K562 (cell line): ENCODE data around the gene SLC49A3. TPM values are rescaled to one million over a fixed set of nuclear protein-coding genes. Genes with fewer than 3 reads are reported as not detected.

Experiments
- ATAC-seq: fragments of 200-7000 bp; cut with Tn5 transposase; 3 replicates; pipeline ENCODE4 v1.9.1; 2020; ENCODE audit warnings: moderate library complexity
- BruUV-seq: library from RNA; stranded (reverse); fragments of 400-500 nt; replicated peaks from 2 replicates; lab custom pipeline; 2021; lab: Mats Ljungman, UMichigan
- CTCF ChIA-PET: fragments of 300-600 bp; formaldehyde crosslinking; extraction: SDS; loops from one replicate; lab custom pipeline; 2021; ENCODE audit warnings: low intra/inter-chr PET ratio; lab: Yijun Ruan, JAX
- POLR2A ChIA-PET: fragments of 300-600, 350-650 bp; sonication (Branson Sonifier 250); formaldehyde crosslinking; extraction: SDS; loops from one replicate; lab custom pipeline; 2021; ENCODE audit warnings: antibody characterized with exemption, inconsistent platforms; lab: Yijun Ruan, JAX
- DNase-seq, 4 experiments: peaks; one replicate each; pipeline versions ENCODE4 v3.0.0 to v3.0.0-alpha.2; 2011 to 2018; ENCODE audit warnings: low spot score in 3 of 4, mixed read lengths in 3 of 4; ENCODE audit errors: extremely low read depth in 1 of 4
- FAIRE-seq: peaks from 2 replicates; lab custom pipeline; 2011; peaks lifted over from hg19 to GRCh38; lab: Jason Lieb, UNC
- H2AFZ ChIP-seq: 2 replicates; pipeline ENCODE4 v1.6.0; 2011; ENCODE audit warnings: low read depth, low read length, control low read depth, inconsistent platforms
- H3K27ac ChIP-seq: fragments of 200-600 bp; 3 replicates; pipeline ENCODE4 v1.8.0; 2011; ENCODE audit warnings: low read depth, mild to moderate bottlenecking, control low read depth, inconsistent platforms, low read length, moderate library complexity, mixed read lengths; ENCODE audit errors: extremely low read depth
- H3K27me3 ChIP-seq, 2 experiments: fragments of 300-600 bp in 1 of 2; 2 replicates in 1 of 2; 3 replicates in 1 of 2; pipeline versions ENCODE4 v1.6.0 to v1.8.0; 2011; ENCODE audit warnings: inconsistent platforms in 2 of 2, low read length in 2 of 2, mild to moderate bottlenecking in 1 of 2, mixed read lengths in 1 of 2, moderate library complexity in 1 of 2; ENCODE audit not compliant: control insufficient read depth in 2 of 2, insufficient read depth in 2 of 2
- H3K36me3 ChIP-seq: fragments of 300-600 bp; 3 replicates; pipeline ENCODE4 v1.8.0; 2011; ENCODE audit warnings: mild to moderate bottlenecking, low read length, inconsistent platforms; ENCODE audit not compliant: control insufficient read depth, insufficient read depth
- H3K4me1 ChIP-seq, 2 experiments: fragments of 200-600 bp in 1 of 2; replicated peaks in 1 of 2; 2 replicates in 1 of 2; 3 replicates in 1 of 2; pipeline versions ENCODE4 v1.5.1 to v1.8.0; 2011; ENCODE audit warnings: inconsistent platforms in 2 of 2, low read length in 2 of 2, mild to moderate bottlenecking in 1 of 2, mixed read lengths in 1 of 2, moderate library complexity in 1 of 2; ENCODE audit not compliant: control insufficient read depth in 2 of 2, insufficient read depth in 2 of 2
- H3K4me2 ChIP-seq: 2 replicates; pipeline ENCODE4 v1.6.1; 2011; ENCODE audit warnings: low read length, control low read depth, inconsistent platforms, mixed read lengths; ENCODE audit not compliant: insufficient read depth
- H3K4me3 ChIP-seq: fragments of 200-600 bp; sonication (generic), shearing (Covaris generic); 2 replicates; pipeline ENCODE4 v1.5.1; 2016; ENCODE audit warnings: control low read depth, inconsistent platforms
- H3K79me2 ChIP-seq: fragments of 200-600 bp; 3 replicates; pipeline ENCODE4 v1.8.0; 2011; ENCODE audit warnings: low read length, inconsistent platforms; ENCODE audit not compliant: control insufficient read depth, insufficient read depth
- H3K9ac ChIP-seq, 2 experiments: 2 replicates each; pipeline versions ENCODE4 v1.6.0 to v1.6.1; 2011; ENCODE audit warnings: low read depth in 2 of 2, low read length in 2 of 2, control low read depth in 1 of 2, inconsistent platforms in 1 of 2, mild to moderate bottlenecking in 1 of 2, mixed read lengths in 1 of 2; ENCODE audit not compliant: insufficient read depth in 1 of 2
- H3K9me1 ChIP-seq: one replicate; pipeline ENCODE4 v1.6.0; 2011; ENCODE audit warnings: inconsistent platforms, mild to moderate bottlenecking, low read length, moderate library complexity; ENCODE audit not compliant: control insufficient read depth, insufficient read depth
- H3K9me3 ChIP-seq: replicated peaks from 2 replicates; pipeline ENCODE4 v1.5.1; 2011; ENCODE audit warnings: low read depth, low read length, inconsistent platforms; ENCODE audit not compliant: control insufficient read depth, insufficient read depth
- H4K20me1 ChIP-seq: replicated peaks from 2 replicates; pipeline ENCODE4 v1.6.1; 2011; ENCODE audit warnings: low read length, inconsistent platforms, mixed read lengths; ENCODE audit not compliant: control insufficient read depth, insufficient read depth
- BMI1 ChIP-seq: fragments of 150-350 bp; IDR thresholded peaks from 2 replicates; pipeline ENCODE4 v1.6.1; 2014; ENCODE audit warnings: low read length
- DACH1 ChIP-seq: fragments of 450-650 bp; IDR thresholded peaks from 2 replicates; pipeline ENCODE4 v1.6.1; 2018; ENCODE audit not compliant: partially characterized antibody
- GATAD2A ChIP-seq: fragments of 450-650 bp; IDR thresholded peaks from 2 replicates; pipeline ENCODE4 v1.6.1; 2017
- HLTF ChIP-seq: fragments of 450-650 bp; IDR thresholded peaks from 2 replicates; pipeline ENCODE4 v1.6.1; 2016
- KDM1A ChIP-seq, 2 experiments: fragments of 450-650 bp; IDR thresholded peaks; 2 replicates each; pipeline ENCODE4 v1.6.1; 2016; ENCODE audit warnings: mild to moderate bottlenecking in 2 of 2
- MCM7 ChIP-seq, 2 experiments: fragments of 450-650 bp; IDR thresholded peaks; 2 replicates each; pipeline ENCODE4 v1.6.1; 2016 to 2018
- POLR2B ChIP-seq: fragments of 450-650 bp; IDR thresholded peaks from 2 replicates; pipeline ENCODE4 v1.6.1; 2018; ENCODE audit warnings: low read depth; ENCODE audit not compliant: partially characterized antibody
- PTBP1 ChIP-seq: fragments of 200-400 bp; formaldehyde crosslinking; IDR thresholded peaks from 2 replicates; pipeline ENCODE4 v1.6.1; 2017; ENCODE audit warnings: low read depth, low read length
- RBFOX2 ChIP-seq: fragments of 200-400 bp; formaldehyde crosslinking; IDR thresholded peaks from 2 replicates; pipeline ENCODE4 v1.6.1; 2017; ENCODE audit warnings: low read depth, mild to moderate bottlenecking, low read length, moderate library complexity
- WGBS: fragments of 100-300 bp; shearing (Covaris generic); methylation state at CpG from one replicate; pipeline ENCODE4 v1.1.6; 2016; ENCODE audit warnings: low coverage, mixed read lengths; ENCODE audit not compliant: insufficient coverage; ENCODE audit errors: missing lambda C conversion rate; 5-methylcytosine and 5-hydroxymethylcytosine counted together
- in situ Hi-C: fragments of 300-500 bp; cut with MboI; formaldehyde crosslinking; loops from 4 replicates; pipeline ENCODE4 v1.15.0; 2018; ENCODE audit warnings: inconsistent platforms, mixed read lengths
- intact Hi-C: fragments of 100-400 bp; cut with micrococcal nuclease; formaldehyde crosslinking; loops from 2 replicates; pipeline ENCODE4 v1.14.2; 2022
- polyA plus RNA-seq, 8 experiments: library from polyadenylated mRNA; depleted of rRNA in 4 of 8; stranded (reverse) in 5 of 8; unstranded in 3 of 8; fragments of >200 nt; fragmentation: Nextera tagmentation in 2 of 8; fragmentation: Illumina TruSeq in 1 of 8; extraction: Ambion mirVana in 2 of 8; extraction: Trizol in 1 of 8; gene quantifications; 2 replicates each; pipeline versions ENCODE4 v1.2.1 to v1.2.3, GENCODE V29; 2011 to 2014; ENCODE audit warnings: inconsistent platforms in 1 of 8, missing spikeins in 1 of 8
- total RNA-seq, 7 experiments: library from RNA; depleted of rRNA in 6 of 7; stranded (reverse); fragments of >200 nt in 6 of 7; fragmentation: Illumina TruSeq in 2 of 7; extraction: Trizol in 2 of 7; gene quantifications; 2 replicates each; pipeline versions ENCODE4 v1.2.1 to v1.2.3, GENCODE V29; 2011 to 2021; ENCODE audit warnings: low replicate concordance in 1 of 7
- TF ChIP-seq, protein P1 (sequence below): fragments of 450-650 bp; IDR thresholded peaks from 2 replicates; pipeline ENCODE4 v1.6.1; 2017; ENCODE audit warnings: antibody characterized with exemption, mild to moderate bottlenecking

The SLC49A3 gene
- total and polyA plus RNA-seq, 9 of the 15 experiments (the other 6 are each of a cell fraction or from before 2014, with no cell fraction given), result 0.24 to 0.41 TPM; not detected in 7

DNA sequence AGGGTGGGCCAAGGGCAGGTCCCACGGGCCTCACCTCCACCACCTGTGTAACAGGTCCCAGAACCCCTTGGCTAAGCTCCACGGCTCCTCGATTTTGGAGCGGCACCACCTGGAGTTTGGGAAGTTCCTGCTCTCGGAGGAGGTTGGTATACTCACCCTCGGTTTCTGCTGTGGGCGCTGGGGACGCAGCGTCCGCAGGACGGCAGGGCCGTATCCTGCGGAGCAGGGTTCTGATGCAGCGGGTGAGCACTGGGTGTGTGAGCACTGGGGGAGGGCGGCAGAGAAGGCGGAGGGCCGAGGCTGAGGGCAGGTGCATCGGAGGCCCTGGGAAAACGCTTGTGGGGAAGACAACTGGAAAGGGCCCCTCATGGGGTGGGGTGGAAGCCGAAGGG lies 25.9 kb downstream of the SLC49A3 start:
- TF ChIP-seq PTBP1, result no peak
- H4K20me1 ChIP-seq, result no peaks in the 10 kb centered on the region
- no peak for FAIRE-seq
- H3K36me3 ChIP-seq, result no peaks in the 10 kb centered on the region
- WGBS, result 13% methylated on average over 11 of the region's 20 CpGs
- H3K9ac ChIP-seq, result no peak overlapping the region; a peak in 1 of 4 replicates
- no peak overlapping the region for H3K4me3 ChIP-seq
- BruUV-seq, result no TSS peak
- in situ Hi-C loops, result no loop called here
- ATAC-seq, result no peak
- no peak for DNase-seq
- H3K27me3 ChIP-seq, result peaks cover 21 to 52% of the 10 kb centered on the region in 2 experiments; a peak in 3 of 5 replicates
- no peak overlapping the region for H3K4me2 ChIP-seq
- intact Hi-C loops, result no loop called here
- H3K27ac ChIP-seq, result no peak overlapping the region
- no peaks in the 10 kb centered on the region for H3K79me2 ChIP-seq
- ChIA-PET CTCF (no interaction called here), POLR2A (no interaction called here)
- H3K9me3 ChIP-seq, result peaks cover 2% of the 10 kb centered on the region; the same call in 1 of the 2 replicates
- no peak overlapping the region for H2AFZ ChIP-seq
- no peaks in the 10 kb centered on the region for H3K9me1 ChIP-seq
- peaks cover 0 to 47% of the 10 kb centered on the region in 2 experiments; a peak in 2 of 5 replicates for H3K4me1 ChIP-seq

DNA sequence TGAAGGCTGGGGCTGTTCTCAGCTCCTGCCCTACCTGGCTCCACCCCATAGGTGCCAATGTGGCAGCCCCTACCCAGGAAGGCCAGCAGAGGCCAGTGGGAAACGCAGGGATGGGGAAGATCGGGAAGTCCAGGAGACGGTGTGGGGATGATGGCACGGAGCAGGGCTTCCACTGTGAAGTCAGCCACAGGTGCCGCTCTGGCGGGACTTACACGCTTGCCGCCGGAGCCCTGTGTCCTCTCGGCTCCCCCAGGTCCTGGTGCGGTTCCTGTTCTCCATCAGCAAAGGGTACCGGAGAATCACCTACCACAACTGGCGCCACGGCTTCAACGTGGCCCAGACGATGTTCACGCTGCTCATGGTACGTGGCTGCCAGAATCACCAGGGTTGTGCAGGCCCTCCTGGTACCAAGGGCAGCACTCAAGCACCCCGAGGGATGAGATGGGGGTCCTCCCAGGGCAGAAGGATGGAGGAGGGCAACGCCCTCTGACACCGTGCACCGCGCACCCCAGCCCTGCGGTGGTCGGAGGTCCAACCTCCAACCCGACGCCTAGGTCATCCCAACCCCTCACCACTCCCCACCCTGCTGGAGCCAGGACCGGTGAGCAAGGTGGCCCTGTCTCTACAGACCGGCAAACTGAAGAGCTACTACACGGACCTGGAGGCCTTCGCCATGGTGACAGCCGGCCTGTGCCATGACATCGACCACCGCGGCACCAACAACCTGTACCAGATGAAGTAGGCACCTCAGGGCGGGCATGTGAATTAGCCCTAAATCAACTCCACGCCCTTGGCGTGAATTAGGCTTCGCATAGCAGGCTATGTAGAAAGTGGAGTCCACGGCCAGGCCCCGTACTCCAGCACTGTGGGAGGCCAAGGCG lies 26.8 kb downstream of the SLC49A3 start:
- ChIA-PET POLR2A (interaction anchor here (0.6 kb wide), 1 partner anchor 12 kb away, joined by 3 read pairs; the partner anchor contains the start of genes ATP5ME and MYL5), CTCF (no interaction called here)
- Histone ChIP-seq H3K4me1 (peaks cover 0 to 56% of the 10 kb centered on the region in 2 experiments; a peak in 2 of 5 replicates), H3K9me3 (peaks cover 3% of the 10 kb centered on the region; the same call in 1 of the 2 replicates), H2AFZ (no peak overlapping the region), H3K79me2 (no peaks in the 10 kb centered on the region), H4K20me1 (no peaks in the 10 kb centered on the region), H3K9me1 (no peaks in the 10 kb centered on the region), H3K36me3 (no peaks in the 10 kb centered on the region), H3K4me2 (no peak overlapping the region), H3K27ac (no peak overlapping the region), H3K27me3 (peaks cover 21 to 52% of the 10 kb centered on the region in 2 experiments; a peak in 3 of 5 replicates), H3K4me3 (no peak overlapping the region), H3K9ac (no peak overlapping the region; a peak in 1 of 4 replicates)
- ATAC-seq (no peak), DNase-seq (no peak), FAIRE-seq (no peak)
- intact Hi-C loops (no loop called here), in situ Hi-C loops (no loop called here)
- no TSS peak for BruUV-seq
- 13% methylated on average over 40 of the region's 42 CpGs for WGBS
- TF ChIP-seq KDM1A (IDR thresholded peaks at IDR 0.05), result no peak
- TF ChIP-seq, protein P1, sequence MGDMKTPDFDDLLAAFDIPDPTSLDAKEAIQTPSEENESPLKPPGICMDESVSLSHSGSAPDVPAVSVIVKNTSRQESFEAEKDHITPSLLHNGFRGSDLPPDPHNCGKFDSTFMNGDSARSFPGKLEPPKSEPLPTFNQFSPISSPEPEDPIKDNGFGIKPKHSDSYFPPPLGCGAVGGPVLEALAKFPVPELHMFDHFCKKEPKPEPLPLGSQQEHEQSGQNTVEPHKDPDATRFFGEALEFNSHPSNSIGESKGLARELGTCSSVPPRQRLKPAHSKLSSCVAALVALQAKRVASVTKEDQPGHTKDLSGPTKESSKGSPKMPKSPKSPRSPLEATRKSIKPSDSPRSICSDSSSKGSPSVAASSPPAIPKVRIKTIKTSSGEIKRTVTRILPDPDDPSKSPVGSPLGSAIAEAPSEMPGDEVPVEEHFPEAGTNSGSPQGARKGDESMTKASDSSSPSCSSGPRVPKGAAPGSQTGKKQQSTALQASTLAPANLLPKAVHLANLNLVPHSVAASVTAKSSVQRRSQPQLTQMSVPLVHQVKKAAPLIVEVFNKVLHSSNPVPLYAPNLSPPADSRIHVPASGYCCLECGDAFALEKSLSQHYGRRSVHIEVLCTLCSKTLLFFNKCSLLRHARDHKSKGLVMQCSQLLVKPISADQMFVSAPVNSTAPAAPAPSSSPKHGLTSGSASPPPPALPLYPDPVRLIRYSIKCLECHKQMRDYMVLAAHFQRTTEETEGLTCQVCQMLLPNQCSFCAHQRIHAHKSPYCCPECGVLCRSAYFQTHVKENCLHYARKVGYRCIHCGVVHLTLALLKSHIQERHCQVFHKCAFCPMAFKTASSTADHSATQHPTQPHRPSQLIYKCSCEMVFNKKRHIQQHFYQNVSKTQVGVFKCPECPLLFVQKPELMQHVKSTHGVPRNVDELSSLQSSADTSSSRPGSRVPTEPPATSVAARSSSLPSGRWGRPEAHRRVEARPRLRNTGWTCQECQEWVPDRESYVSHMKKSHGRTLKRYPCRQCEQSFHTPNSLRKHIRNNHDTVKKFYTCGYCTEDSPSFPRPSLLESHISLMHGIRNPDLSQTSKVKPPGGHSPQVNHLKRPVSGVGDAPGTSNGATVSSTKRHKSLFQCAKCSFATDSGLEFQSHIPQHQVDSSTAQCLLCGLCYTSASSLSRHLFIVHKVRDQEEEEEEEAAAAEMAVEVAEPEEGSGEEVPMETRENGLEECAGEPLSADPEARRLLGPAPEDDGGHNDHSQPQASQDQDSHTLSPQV, result no peak
- TF ChIP-seq RBFOX2, result no peak
- no peak for TF ChIP-seq DACH1
- no peak for TF ChIP-seq GATAD2A
- TF ChIP-seq HLTF, result no peak
- no peak for TF ChIP-seq POLR2B
- TF ChIP-seq BMI1, result no peak
- no peak for TF ChIP-seq MCM7 (IDR thresholded peaks at IDR 0.05)
